NCI-H82 treated with DMSO at 0.1 percent for 48 hours (cell line): ENCODE data around the gene PMPCA.
A peak's percentile ranks its signal among the peaks of the same experiment; 100 is the strongest.
"Not testable (repeated sequence)": the region's sequence is repeated elsewhere in the genome, so short reads cannot be mapped to it uniquely, and the experiment has no call there.

Source experiments
- DNase-seq: peaks from one replicate; lab custom pipeline; 2025; ENCODE audit not compliant: unreplicated experiment; lab: John Stamatoyannopoulos, UW

PMPCA gene

GRCh38 chr9:136392538-136393449 is 17.7 kb upstream of the PMPCA start:
- no peak for DNase-seq

- DNase-seq, result no peak
These were observed 16.9 kb upstream of the PMPCA start for GRCh38 chr9:136393531-136393930.

- DNase-seq, result no peak
These were observed 16.0 kb upstream of the PMPCA start for GRCh38 chr9:136394312-136395019.

GRCh38 chr9:136395020-136395340 is 15.5 kb upstream of the PMPCA start:
- no peak for DNase-seq

- DNase-seq, result no peak
These were observed 14.9 kb upstream of the PMPCA start for GRCh38 chr9:136395345-136396218.

GRCh38 chr9:136396219-136396515 is 14.3 kb upstream of the PMPCA start:
- no peak for DNase-seq

- DNase-seq, result no peak
These were observed 12.8 kb upstream of the PMPCA start for GRCh38 chr9:136397643-136398042.

GRCh38 chr9:136398286-136398685 is 12.2 kb upstream of the PMPCA start:
- DNase-seq, result no peak

GRCh38 chr9:136399176-136400037 is 11.1 kb upstream of the PMPCA start:
- no peak for DNase-seq

- DNase-seq, result peak; percentile 52
These were observed 10.2 kb upstream of the PMPCA start, which contains the start of gene SNAPC4 for GRCh38 chr9:136400038-136400834. Gene SNAPC4, minus strand, starts transcription at chr9:136400170. Its CDS starts 1,742 bp downstream, at chr9:136398428.

GRCh38 chr9:136401173-136401922 is 9.1 kb upstream of the PMPCA start:
- no peak for DNase-seq

GRCh38 chr9:136402067-136402466 is 8.4 kb upstream of the PMPCA start:
- no peak for DNase-seq

GRCh38 chr9:136403538-136403914 is 6.9 kb upstream of the PMPCA start:
- DNase-seq, result no peak

- no peak for DNase-seq
These were observed 6.3 kb upstream of the PMPCA start for GRCh38 chr9:136403915-136404800.

GRCh38 chr9:136404801-136405136 is 5.7 kb upstream of the PMPCA start:
- no peak for DNase-seq

GRCh38 chr9:136405481-136405880 is 5.0 kb upstream of the PMPCA start:
- no peak for DNase-seq

- DNase-seq, result not testable (repeated sequence)
These were observed 4.6 kb upstream of the PMPCA start for GRCh38 chr9:136405904-136406303.

GRCh38 chr9:136407061-136407460 is 3.4 kb upstream of the PMPCA start:
- DNase-seq, result not testable (repeated sequence)
